T-helper 17 cell (primary cell): ENCODE measurements around the gene FUZ. TPM values are rescaled to one million over a fixed set of nuclear protein-coding genes. Genes with fewer than 3 reads are reported as not detected.

Source experiments
- ATAC-seq: fragments of 150-1000 bp; cut with Tn5 transposase; 2 replicates; pipeline ENCODE4 v1.10.0; 2021; ENCODE audit warnings: mild to moderate bottlenecking, moderate library complexity
- DNase-seq, 3 donors: peaks; one replicate each; pipeline versions ENCODE4 v3.0.0 to v3.0.0-alpha.2; 2020 to 2021
- H3K9me3 ChIP-seq: one replicate; pipeline ENCODE4 v1.7.0; 2013; ENCODE audit warnings: low read length, mild to moderate bottlenecking; ENCODE audit not compliant: control insufficient read depth, poor library complexity, severe bottlenecking
- H3K27ac Mint-ChIP-seq: one replicate; pipeline ENCODE4 v1.8.0; 2022; ENCODE audit warnings: mild to moderate bottlenecking, moderate library complexity, mixed read lengths
- H3K27me3 Mint-ChIP-seq: one replicate; pipeline ENCODE4 v1.8.0; 2022; ENCODE audit warnings: mixed read lengths
- H3K36me3 Mint-ChIP-seq: one replicate; pipeline ENCODE4 v1.8.0; 2022; ENCODE audit warnings: low read depth, mixed read lengths
- H3K4me1 Mint-ChIP-seq: one replicate; pipeline ENCODE4 v1.8.0; 2022; ENCODE audit warnings: mild to moderate bottlenecking, mixed read lengths
- H3K4me3 Mint-ChIP-seq: one replicate; pipeline ENCODE4 v1.8.0; 2022; ENCODE audit warnings: mild to moderate bottlenecking, moderate library complexity, mixed read lengths
- total RNA-seq, 4 donors: library from RNA in 2 of 4; stranded (reverse) in 2 of 4; gene quantifications; one replicate each; pipeline ENCODE4 v1.2.3 and lab custom pipeline; 2022 to 2026

FUZ gene
- total RNA-seq, 2 donors from 2014 or later: 29.4 to 30.7 TPM

DNA sequence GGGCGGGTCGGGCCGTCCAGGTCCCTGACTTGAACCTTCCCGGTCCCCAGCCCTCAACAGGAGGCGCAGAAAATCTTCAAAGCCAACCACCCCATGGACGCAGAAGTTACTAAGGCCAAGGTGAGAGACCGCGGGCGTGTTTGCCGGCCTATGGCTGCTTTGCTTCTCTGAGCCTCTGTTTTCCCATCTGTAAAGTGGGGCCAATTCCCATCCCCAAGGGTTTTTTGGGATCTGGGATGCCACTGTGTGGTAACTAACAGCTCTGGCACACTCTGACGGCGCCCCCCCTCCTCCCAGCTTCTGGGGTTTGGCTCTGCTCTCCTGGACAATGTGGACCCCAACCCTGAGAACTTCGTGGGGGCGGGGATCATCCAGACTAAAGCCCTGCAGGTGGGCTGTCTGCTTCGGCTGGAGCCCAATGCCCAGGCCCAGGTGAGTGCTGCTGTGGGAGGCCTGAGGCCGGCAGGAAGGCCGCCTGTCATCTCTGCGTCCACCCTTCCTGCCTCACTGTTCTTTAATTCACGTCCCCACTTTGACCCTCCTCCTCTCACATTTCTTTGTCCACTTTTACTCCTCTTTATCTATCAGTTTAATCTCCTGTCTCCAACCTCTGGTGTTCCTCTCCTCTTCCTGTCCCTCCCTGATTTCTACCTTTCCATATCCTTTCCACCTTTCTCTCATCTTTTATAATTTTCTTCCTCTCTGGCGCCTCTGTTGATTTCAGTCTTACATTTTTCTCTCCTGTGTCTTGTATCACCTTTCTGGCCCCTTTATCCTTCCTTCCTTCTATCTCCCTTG is 7.1 kb downstream of the FUZ start:
- DNase-seq (no peak), ATAC-seq (no peak)
- Mint-ChIP-seq H3K36me3 (peaks cover 3% of the 10 kb centered on the region), H3K27ac (peak overlapping the region; percentile 14), H3K27me3 (no peaks in the 10 kb centered on the region), H3K4me3 (no peak overlapping the region), H3K4me1 (peaks cover 20% of the 10 kb centered on the region)
- H3K9me3 ChIP-seq: no peaks in the 10 kb centered on the region

DNA sequence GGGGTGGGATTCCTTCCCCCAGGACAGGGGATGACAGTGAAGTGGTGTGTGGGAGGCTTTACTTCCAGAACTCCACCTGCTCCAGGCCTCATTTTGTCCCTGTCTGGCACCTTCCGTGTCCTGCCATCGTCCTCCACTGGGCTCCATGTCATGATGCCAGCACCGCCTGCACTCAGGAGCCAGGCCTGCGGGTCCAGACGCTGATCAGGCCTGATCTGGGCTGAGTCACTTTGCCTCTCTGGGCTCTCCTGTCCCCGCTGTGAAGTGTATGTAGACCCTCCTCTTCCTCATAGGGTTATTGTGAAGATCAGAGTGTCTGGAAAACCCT is 9.6 kb downstream of the FUZ start:
- H3K4me3 Mint-ChIP-seq: no peak overlapping the region
- no peaks in the 10 kb centered on the region for H3K27me3 Mint-ChIP-seq
- DNase-seq (no peak), ATAC-seq (no peak)
- H3K4me1 Mint-ChIP-seq: peaks cover 5% of the 10 kb centered on the region
- peaks cover 3% of the 10 kb centered on the region for H3K36me3 Mint-ChIP-seq
- no peak overlapping the region for H3K27ac Mint-ChIP-seq
- no peaks in the 10 kb centered on the region for H3K9me3 ChIP-seq

DNA sequence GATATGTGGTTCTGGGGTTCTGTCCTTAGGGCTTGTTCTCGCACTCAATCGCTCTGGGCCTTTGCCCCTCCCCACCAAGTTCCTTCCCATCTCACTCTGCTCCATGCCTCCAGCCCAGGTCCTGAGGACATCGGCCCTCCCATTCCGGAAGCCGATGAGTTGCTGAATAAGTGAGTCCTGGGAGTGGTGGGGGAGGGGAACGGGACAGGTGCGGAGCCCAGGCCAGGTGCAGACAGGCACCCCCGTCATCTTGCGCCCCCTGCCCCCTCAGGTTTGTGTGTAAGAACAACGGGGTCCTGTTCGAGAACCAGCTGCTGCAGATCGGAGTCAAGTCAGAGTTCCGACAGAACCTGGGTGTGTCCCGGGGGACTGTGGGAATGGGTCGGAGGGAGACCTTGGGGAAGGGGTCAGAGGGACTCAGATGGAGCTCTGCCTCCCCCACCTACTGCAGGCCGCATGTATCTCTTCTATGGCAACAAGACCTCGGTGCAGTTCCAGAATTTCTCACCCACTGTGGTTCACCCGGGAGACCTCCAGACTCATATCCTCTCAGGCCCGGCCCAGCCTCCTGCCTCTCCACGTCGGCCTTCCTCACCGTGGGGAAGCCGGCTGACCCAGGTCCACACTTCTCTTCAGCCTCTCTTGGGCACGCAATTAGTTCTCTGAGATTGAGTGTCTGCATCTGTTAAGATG is 10.1 kb downstream of the FUZ start:
- no peaks in the 10 kb centered on the region for H3K9me3 ChIP-seq
- Mint-ChIP-seq H3K27me3 (no peaks in the 10 kb centered on the region), H3K36me3 (peaks cover 3% of the 10 kb centered on the region), H3K27ac (no peak overlapping the region), H3K4me1 (peaks cover 4% of the 10 kb centered on the region), H3K4me3 (no peak overlapping the region)
- ATAC-seq: no peak
- no peak for DNase-seq

DNA sequence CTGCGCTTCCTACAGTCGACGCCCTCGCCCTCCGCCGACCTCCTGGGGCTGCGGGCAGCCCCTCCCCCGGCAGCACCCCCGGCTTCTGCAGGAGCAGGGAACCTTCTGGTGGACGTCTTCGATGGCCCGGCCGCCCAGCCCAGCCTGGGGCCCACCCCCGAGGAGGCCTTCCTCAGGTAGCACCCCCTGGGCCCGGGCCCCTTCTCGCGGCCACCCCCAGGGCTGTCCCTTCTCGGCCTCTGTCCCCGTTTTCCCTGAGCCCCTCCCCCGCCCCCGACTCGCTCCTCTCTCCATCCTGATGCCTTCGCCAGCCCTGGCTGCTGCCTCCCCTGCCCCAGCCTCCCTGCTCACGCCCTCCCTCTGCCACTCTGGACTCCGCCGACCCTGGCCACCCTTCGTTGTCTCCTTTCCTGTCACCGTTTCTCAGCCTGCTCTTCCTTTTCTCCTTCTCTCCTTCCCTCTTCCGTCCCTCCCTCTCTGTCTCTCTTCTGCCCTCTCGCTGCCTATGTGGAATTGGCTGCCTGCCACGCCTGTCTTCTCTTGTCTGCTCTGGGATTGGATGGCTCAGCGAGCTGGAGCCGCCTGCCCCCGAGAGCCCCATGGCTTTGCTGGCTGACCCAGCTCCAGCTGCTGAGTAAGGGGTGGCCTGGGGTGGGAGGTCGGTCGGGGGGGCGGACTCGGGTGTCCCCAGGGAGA is 11.0 kb downstream of the FUZ start:
- ATAC-seq: no peak
- DNase-seq: no peak
- Mint-ChIP-seq H3K27me3 (no peaks in the 10 kb centered on the region), H3K4me1 (peaks cover 3% of the 10 kb centered on the region), H3K36me3 (peaks cover 3% of the 10 kb centered on the region), H3K27ac (no peak overlapping the region), H3K4me3 (no peak overlapping the region)
- no peaks in the 10 kb centered on the region for H3K9me3 ChIP-seq

DNA sequence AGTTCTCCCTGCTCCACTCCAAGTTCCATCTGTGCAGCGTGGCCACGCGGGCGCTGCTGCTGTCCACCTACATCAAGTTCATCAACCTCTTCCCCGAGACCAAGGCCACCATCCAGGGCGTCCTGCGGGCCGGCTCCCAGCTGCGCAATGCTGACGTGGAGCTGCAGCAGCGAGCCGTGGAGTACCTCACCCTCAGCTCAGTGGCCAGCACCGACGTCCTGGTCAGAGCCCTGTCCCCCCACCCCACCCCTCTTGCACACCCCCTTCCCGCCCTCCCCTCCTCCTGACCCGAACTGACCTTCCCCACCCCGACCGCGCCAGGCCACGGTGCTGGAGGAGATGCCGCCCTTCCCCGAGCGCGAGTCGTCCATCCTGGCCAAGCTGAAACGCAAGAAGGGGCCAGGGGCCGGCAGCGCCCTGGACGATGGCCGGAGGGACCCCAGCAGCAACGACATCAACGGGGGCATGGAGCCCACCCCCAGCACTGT is 11.6 kb downstream of the FUZ start:
- no peak for ATAC-seq
- peaks cover 3% of the 10 kb centered on the region for H3K4me1 Mint-ChIP-seq
- no peak overlapping the region for H3K27ac Mint-ChIP-seq
- H3K9me3 ChIP-seq: no peaks in the 10 kb centered on the region
- no peak for DNase-seq
- no peak overlapping the region for H3K4me3 Mint-ChIP-seq
- H3K36me3 Mint-ChIP-seq: peaks cover 3% of the 10 kb centered on the region
- H3K27me3 Mint-ChIP-seq: no peaks in the 10 kb centered on the region

DNA sequence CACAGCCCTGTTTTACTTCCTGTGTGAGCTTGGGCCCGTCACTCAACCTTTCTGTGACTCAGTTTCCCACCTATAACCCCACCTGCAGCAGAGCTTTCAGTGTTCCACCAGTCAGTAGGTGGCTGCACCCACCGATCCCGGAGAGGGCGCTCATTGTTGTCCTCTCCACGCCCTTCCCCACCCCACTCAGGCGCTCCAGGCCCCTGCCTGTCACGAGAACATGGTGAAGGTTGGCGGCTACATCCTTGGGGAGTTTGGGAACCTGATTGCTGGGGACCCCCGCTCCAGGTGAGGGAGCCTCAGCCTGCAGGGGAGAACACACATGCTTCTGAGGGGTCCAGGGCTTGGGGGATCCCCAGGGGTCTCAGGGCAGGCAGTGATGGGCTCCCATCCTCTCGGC is 12.3 kb downstream of the FUZ start:
- ATAC-seq: no peak
- Mint-ChIP-seq H3K4me3 (no peak overlapping the region), H3K4me1 (no peaks in the 10 kb centered on the region), H3K27me3 (no peaks in the 10 kb centered on the region), H3K36me3 (no peaks in the 10 kb centered on the region), H3K27ac (no peak overlapping the region)
- H3K9me3 ChIP-seq: no peaks in the 10 kb centered on the region
- no peak for DNase-seq

DNA sequence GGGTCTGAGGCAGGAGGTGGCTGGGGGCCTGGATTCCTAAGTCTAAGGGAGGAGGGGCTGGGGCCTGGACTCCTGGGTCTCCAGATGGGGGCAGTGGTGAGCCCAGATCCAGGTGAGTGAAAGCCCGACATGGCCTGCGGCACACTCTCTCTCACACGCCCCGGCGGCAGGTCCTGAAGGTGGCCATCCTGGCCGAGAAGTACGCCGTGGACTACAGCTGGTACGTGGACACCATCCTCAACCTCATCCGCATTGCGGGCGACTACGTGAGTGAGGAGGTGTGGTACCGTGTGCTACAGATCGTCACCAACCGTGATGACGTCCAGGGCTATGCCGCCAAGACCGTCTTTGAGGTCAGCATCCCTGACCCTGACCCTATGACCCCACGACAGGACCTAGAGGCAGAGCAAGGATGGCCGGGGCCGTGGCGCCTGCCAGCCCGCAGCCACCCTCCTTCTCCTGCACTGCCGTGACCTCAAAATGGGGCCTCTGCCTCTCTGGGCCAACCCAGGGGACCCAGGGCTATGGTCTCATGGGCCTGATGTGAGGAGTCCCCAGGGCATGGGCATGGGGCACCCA is 13.2 kb downstream of the FUZ start:
- ATAC-seq (peak; percentile 30), DNase-seq (no peak)
- no peaks in the 10 kb centered on the region for H3K4me1 Mint-ChIP-seq
- no peak overlapping the region for H3K27ac Mint-ChIP-seq
- no peak overlapping the region for H3K4me3 Mint-ChIP-seq
- no peaks in the 10 kb centered on the region for H3K27me3 Mint-ChIP-seq
- H3K36me3 Mint-ChIP-seq: no peaks in the 10 kb centered on the region
- no peaks in the 10 kb centered on the region for H3K9me3 ChIP-seq

DNA sequence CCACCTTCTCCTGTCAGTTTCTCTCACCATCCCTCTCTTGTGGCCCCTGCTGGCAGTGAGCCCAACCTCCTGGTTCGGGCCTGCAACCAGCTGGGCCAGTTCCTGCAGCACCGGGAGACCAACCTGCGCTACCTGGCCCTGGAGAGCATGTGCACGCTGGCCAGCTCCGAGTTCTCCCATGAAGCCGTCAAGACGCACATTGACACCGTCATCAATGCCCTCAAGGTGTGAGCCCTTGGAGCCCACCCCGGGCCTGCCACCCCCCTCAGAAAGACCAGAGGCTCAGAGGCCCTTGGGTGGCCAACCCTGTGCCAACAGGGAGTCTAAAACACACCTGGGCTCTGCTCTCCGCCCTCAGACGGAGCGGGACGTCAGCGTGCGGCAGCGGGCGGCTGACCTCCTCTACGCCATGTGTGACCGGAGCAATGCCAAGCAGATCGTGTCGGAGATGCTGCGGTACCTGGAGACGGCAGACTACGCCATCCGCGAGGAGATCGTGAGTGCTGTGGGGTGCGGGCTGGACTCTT is 13.8 kb downstream of the FUZ start:
- Mint-ChIP-seq H3K4me3 (no peak overlapping the region), H3K27me3 (no peaks in the 10 kb centered on the region), H3K27ac (no peak overlapping the region), H3K4me1 (no peaks in the 10 kb centered on the region), H3K36me3 (no peaks in the 10 kb centered on the region)
- no peaks in the 10 kb centered on the region for H3K9me3 ChIP-seq
- ATAC-seq: no peak
- DNase-seq: no peak

DNA sequence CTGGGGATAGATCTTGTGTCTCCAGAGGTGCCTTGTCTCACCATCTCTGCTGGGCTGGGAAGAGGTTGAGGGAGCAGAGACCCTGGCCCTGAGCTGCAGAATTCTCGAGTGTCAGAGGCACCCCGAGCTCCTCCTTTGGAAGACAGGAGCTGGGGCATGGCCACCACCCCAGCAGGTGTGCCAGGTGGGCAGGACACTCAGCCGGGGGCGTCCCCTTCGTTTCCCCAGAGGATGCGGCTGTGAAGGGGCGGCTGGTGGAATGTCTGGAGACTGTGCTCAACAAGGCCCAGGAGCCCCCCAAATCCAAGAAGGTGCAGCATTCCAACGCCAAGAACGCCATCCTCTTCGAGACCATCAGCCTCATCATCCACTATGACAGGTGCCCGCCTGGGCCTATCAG is 14.5 kb downstream of the FUZ start:
- Mint-ChIP-seq H3K27me3 (no peaks in the 10 kb centered on the region), H3K4me1 (no peaks in the 10 kb centered on the region), H3K27ac (no peak overlapping the region), H3K36me3 (peaks cover under 1% of the 10 kb centered on the region), H3K4me3 (no peak overlapping the region)
- H3K9me3 ChIP-seq: no peaks in the 10 kb centered on the region
- no peak for DNase-seq
- ATAC-seq: no peak

DNA sequence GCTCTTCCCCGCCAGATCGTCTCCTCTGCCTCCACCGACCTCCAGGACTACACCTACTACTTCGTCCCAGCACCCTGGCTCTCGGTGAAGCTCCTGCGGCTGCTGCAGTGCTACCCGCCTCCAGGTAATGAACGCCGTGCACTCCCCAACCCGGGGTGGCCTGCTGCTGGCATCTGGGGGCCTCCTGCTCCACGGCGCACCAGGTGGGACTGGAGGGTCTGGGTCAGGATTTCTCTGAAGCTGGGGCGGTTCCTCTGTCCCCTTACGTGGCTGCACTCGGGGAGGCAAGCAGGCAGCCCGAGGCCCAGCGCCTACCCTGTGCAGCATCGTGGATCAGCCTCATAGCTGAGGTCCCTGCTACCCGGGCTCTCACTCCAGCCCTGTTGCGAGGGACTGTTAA is 17.5 kb downstream of the FUZ start:
- Mint-ChIP-seq H3K27ac (no peak overlapping the region), H3K4me3 (no peak overlapping the region), H3K4me1 (peaks cover 2% of the 10 kb centered on the region), H3K27me3 (no peaks in the 10 kb centered on the region), H3K36me3 (peaks cover 4% of the 10 kb centered on the region)
- H3K9me3 ChIP-seq: no peaks in the 10 kb centered on the region
- ATAC-seq: no peak
- no peak for DNase-seq

DNA sequence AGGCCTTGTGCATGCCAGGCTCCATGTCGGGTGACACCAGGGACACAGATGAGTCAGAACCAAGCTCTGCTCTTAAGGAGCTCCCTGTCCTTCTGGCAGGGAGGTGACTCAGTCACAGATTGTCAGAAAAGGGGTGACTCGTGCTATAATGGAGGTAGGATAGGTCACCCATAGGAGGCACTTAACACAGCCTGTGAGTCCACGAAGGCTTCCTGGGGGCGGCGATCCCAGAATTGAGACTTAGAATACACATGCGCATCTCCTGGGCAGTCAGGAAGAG is 19.6 kb downstream of the FUZ start:
- Mint-ChIP-seq H3K27ac (no peak overlapping the region), H3K4me1 (peaks cover 4% of the 10 kb centered on the region), H3K36me3 (peaks cover 4% of the 10 kb centered on the region), H3K4me3 (no peak overlapping the region), H3K27me3 (no peaks in the 10 kb centered on the region)
- ATAC-seq: no peak
- H3K9me3 ChIP-seq: no peaks in the 10 kb centered on the region
- DNase-seq: no peak

DNA sequence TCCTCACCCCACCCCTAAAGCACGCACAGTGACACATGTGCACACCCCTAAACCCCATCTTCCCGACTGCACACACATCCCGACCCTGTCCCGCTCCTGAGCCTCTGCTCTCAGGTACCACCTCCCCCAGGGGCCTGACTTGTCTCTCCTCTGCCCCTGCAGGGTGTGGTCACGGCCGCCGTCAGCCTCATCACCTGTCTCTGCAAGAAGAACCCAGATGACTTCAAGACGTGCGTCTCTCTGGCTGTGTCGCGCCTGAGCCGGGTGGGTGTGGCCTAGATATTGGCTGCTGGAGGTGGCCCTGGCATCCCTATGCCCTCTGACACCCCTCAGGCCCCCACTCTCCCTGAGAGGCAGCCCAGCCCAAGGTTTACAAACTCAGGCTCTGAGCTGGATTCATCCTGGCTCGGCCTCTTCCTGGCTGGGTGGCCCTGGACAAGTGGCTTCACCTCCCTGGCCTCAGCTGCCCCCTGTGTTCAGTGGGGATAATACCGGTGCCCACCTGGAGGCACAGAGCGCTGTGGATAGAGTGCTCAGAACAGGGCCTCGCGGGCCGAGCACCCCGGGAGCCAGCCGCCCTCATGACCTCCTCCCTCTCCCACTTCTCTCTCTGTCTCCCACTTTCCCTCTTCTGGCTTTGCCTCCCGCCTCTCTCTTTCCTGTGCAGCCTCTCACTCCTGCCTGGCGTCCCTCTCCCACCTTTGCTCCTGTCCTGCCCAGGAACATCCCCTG is 20.1 kb downstream of the FUZ start:
- no peaks in the 10 kb centered on the region for H3K9me3 ChIP-seq
- no peak overlapping the region for H3K4me3 Mint-ChIP-seq
- H3K36me3 Mint-ChIP-seq: peaks cover 7% of the 10 kb centered on the region
- DNase-seq (no peak), ATAC-seq (no peak)
- no peak overlapping the region for H3K27ac Mint-ChIP-seq
- peaks cover 4% of the 10 kb centered on the region for H3K4me1 Mint-ChIP-seq
- no peaks in the 10 kb centered on the region for H3K27me3 Mint-ChIP-seq
